SK-N-SH (cell line): Measurements from ENCODE around the gene DRGX.

Experiments
- CTCF ChIP-seq: fragments of 200-600 bp; sonication (generic); IDR thresholded peaks from 2 replicates; pipeline ENCODE4 v1.6.1; 2017; ENCODE audit warnings: antibody characterized with exemption, mild to moderate bottlenecking, moderate library complexity
- EP300 ChIP-seq, 2 experiments: IDR thresholded peaks; 2 replicates each; pipeline versions ENCODE4 v1.4.0 to v1.6.1; 2012; ENCODE audit warnings: borderline replicate concordance in 1 of 2, low read depth in 1 of 2, low read length in 1 of 2
- FOXJ3 ChIP-seq: sonication (generic); formaldehyde crosslinking; IDR thresholded peaks from 2 replicates; pipeline ENCODE4 v1.5.1; 2020; ENCODE audit warnings: mild to moderate bottlenecking, missing genetic modification reagents
- JUND ChIP-seq: IDR thresholded peaks from 2 replicates; pipeline ENCODE4 v1.4.0; 2012
- MAX ChIP-seq: IDR thresholded peaks from 2 replicates; pipeline ENCODE4 v1.4.0; 2012; ENCODE audit warnings: low read depth
- NRF1 ChIP-seq: IDR thresholded peaks from 2 replicates; pipeline ENCODE4 v1.6.1; 2012; ENCODE audit warnings: low read depth, mild to moderate bottlenecking, low read length
- POLR2AphosphoS5 ChIP-seq: IDR thresholded peaks from 2 replicates; pipeline ENCODE4 v1.6.1; 2012; ENCODE audit warnings: low read depth, low read length
- REST ChIP-seq: IDR thresholded peaks from 2 replicates; pipeline ENCODE4 v1.6.1; 2012; ENCODE audit warnings: mild to moderate bottlenecking, low read depth, low read length, moderate library complexity
- RFX5 ChIP-seq: IDR thresholded peaks from 2 replicates; pipeline ENCODE4 v1.6.1; 2012; ENCODE audit warnings: mild to moderate bottlenecking, improper control_type of control experiment, low read length
- YY1 ChIP-seq: IDR thresholded peaks from 2 replicates; pipeline ENCODE4 v1.4.0; 2012; ENCODE audit warnings: low read depth, mild to moderate bottlenecking
- ZBTB33 ChIP-seq: IDR thresholded peaks from 2 replicates; pipeline ENCODE4 v1.4.0; 2012; ENCODE audit warnings: low read depth, borderline replicate concordance

- no peak for TF ChIP-seq RFX5
- TF ChIP-seq CTCF: no peak
- no peak for TF ChIP-seq MAX
- TF ChIP-seq JUND: no peak
- no peak for TF ChIP-seq REST
- TF ChIP-seq NRF1: no peak
- no peak for TF ChIP-seq FOXJ3 (CRISPR knock-in tag)
- no peak for TF ChIP-seq ZBTB33
- TF ChIP-seq POLR2AphosphoS5: no peak
- no peak for TF ChIP-seq YY1
- no peak for TF ChIP-seq EP300 (IDR thresholded peaks at IDR 0.05; ENCODE audit: borderline replicate concordance in 1 of 2, low read depth in 1 of 2, low read length in 1 of 2)
Observed at GRCh38 chr10:49384268-49384953, 11.5 kb downstream of the DRGX start.
